ENCODE results near the gene MMP1. TPM values are rescaled to one million over a fixed set of nuclear protein-coding genes. Genes with fewer than 3 reads are reported as not detected.

MMP1 gene
- total RNA-seq, 2 experiments from 2014 or later: not detected

- Mint-ChIP-seq H3K4me3 (no peak overlapping the region), H3K27me3 (peaks cover 18% of the 10 kb centered on the region), H3K9me3 (no peaks in the 10 kb centered on the region), H3K4me1 (ENCODE audit: low read depth) (no peaks in the 10 kb centered on the region), H3K36me3 (ENCODE audit: low read depth) (no peaks in the 10 kb centered on the region), H3K27ac (no peak overlapping the region)
- Histone ChIP-seq H3K27me3 (ENCODE audit: control insufficient read depth in 1 of 2, insufficient read depth in 2 of 2, low read length in 2 of 2) (peaks cover 0 to 6% of the 10 kb centered on the region in 2 experiments), H3K27ac (ENCODE audit: low read depth in 1 of 2, low read length in 2 of 2) (no peak overlapping the region), H3K9me3 (ENCODE audit: control insufficient read depth in 1 of 2, insufficient read depth in 1 of 2, low read length in 2 of 2) (no peaks in the 10 kb centered on the region), H3K4me1 (ENCODE audit: insufficient read depth, low read length) (no peaks in the 10 kb centered on the region), H3K4me3 (ENCODE audit: low read length) (no peak overlapping the region), H3K36me3 (ENCODE audit: insufficient read depth, low read length) (no peaks in the 10 kb centered on the region)
- ChIA-PET CTCF (no interaction called here), POLR2A (no interaction called here)
- no peak for DNase-seq
- no peak for ATAC-seq (ENCODE audit: poor library complexity)
- intact Hi-C loops (cut with DNase I, micrococcal nuclease): no loop called here
- no peak for TF ChIP-seq CTCF (IDR thresholded peaks at IDR 0.05)
Observed at GRCh38 chr11:102784380-102784779, 13.6 kb downstream of the MMP1 start.

- no peak for DNase-seq
- Mint-ChIP-seq H3K36me3 (ENCODE audit: low read depth) (no peaks in the 10 kb centered on the region), H3K27ac (no peak overlapping the region), H3K4me1 (ENCODE audit: low read depth) (no peaks in the 10 kb centered on the region), H3K27me3 (peaks cover 18% of the 10 kb centered on the region), H3K4me3 (no peak overlapping the region), H3K9me3 (no peaks in the 10 kb centered on the region)
- intact Hi-C loops (cut with DNase I, micrococcal nuclease): no loop called here
- Histone ChIP-seq H3K36me3 (ENCODE audit: insufficient read depth, low read length) (no peaks in the 10 kb centered on the region), H3K27me3 (ENCODE audit: control insufficient read depth in 1 of 2, insufficient read depth in 2 of 2, low read length in 2 of 2) (peaks cover 0 to 6% of the 10 kb centered on the region in 2 experiments), H3K9me3 (ENCODE audit: control insufficient read depth in 1 of 2, insufficient read depth in 1 of 2, low read length in 2 of 2) (no peaks in the 10 kb centered on the region), H3K4me1 (ENCODE audit: insufficient read depth, low read length) (no peaks in the 10 kb centered on the region), H3K27ac (ENCODE audit: low read depth in 1 of 2, low read length in 2 of 2) (no peak overlapping the region), H3K4me3 (ENCODE audit: low read length) (no peak overlapping the region)
- ChIA-PET POLR2A (no interaction called here), CTCF (no interaction called here)
- no peak for TF ChIP-seq CTCF (IDR thresholded peaks at IDR 0.05)
- no peak for ATAC-seq (ENCODE audit: poor library complexity)
Observed at GRCh38 chr11:102783720-102784119, 14.2 kb downstream of the MMP1 start.

- ChIA-PET CTCF (no interaction called here), POLR2A (no interaction called here)
- no peak overlapping the region for H3K27ac ChIP-seq (ENCODE audit: low read depth in 1 of 2, low read length in 2 of 2)
- ATAC-seq (ENCODE audit: poor library complexity) (no peak), DNase-seq (no peak)
- TF ChIP-seq CTCF (IDR thresholded peaks at IDR 0.05): no peak
- H3K4me1 ChIP-seq (ENCODE audit: insufficient read depth, low read length): no peaks in the 10 kb centered on the region
- H3K4me3 ChIP-seq (ENCODE audit: low read length): no peak overlapping the region
- intact Hi-C loops (cut with DNase I, micrococcal nuclease): no loop called here
- Mint-ChIP-seq H3K36me3 (ENCODE audit: low read depth) (no peaks in the 10 kb centered on the region), H3K4me3 (no peak overlapping the region), H3K4me1 (ENCODE audit: low read depth) (no peaks in the 10 kb centered on the region), H3K9me3 (no peaks in the 10 kb centered on the region), H3K27ac (no peak overlapping the region), H3K27me3 (peaks cover 18% of the 10 kb centered on the region)
- H3K27me3 ChIP-seq (ENCODE audit: control insufficient read depth in 1 of 2, insufficient read depth in 2 of 2, low read length in 2 of 2): peaks cover 0 to 6% of the 10 kb centered on the region in 2 experiments
- H3K9me3 ChIP-seq (ENCODE audit: control insufficient read depth in 1 of 2, insufficient read depth in 1 of 2, low read length in 2 of 2): no peaks in the 10 kb centered on the region
- H3K36me3 ChIP-seq (ENCODE audit: insufficient read depth, low read length): no peaks in the 10 kb centered on the region
Observed at GRCh38 chr11:102783016-102783415, 14.9 kb downstream of the MMP1 start.
